ENCODE data around the gene EIF2B2. TPM values are rescaled to one million over a fixed set of nuclear protein-coding genes. Genes with fewer than 3 reads are reported as not detected.
A peak's percentile ranks its signal among the peaks of the same experiment; 100 is the strongest.

The EIF2B2 gene
- total and polyA plus RNA-seq, 3 experiments from 2014 or later = 28.3 to 66.7 (median 57.4) TPM

GRCh38 chr14:74959596-74960180, 43.0 kb upstream of the EIF2B2 start:
- no peak overlapping the region for H3K4me3 Mint-ChIP-seq
- H3K27me3 ChIP-seq (ENCODE audit: insufficient read depth, low read length, poor library complexity, severe bottlenecking) = peaks cover 10% of the 10 kb centered on the region
- DNase-seq = no peak
- ChIA-PET CTCF (interaction anchor here (1.1 to 1.8 kb wide), 3 partner anchors 9 to 129 kb away, joined by 3 to 5 read pairs (median 3); no protein-coding TSS in a partner anchor), POLR2A (no interaction called here)
- no peak overlapping the region for H3K27ac ChIP-seq (ENCODE audit: low read depth, low read length)
- peaks cover 13 to 19% of the 10 kb centered on the region in 2 donors for H3K27me3 Mint-ChIP-seq
- H3K4me1 ChIP-seq (ENCODE audit: insufficient read depth, low read length) = no peaks in the 10 kb centered on the region
- H3K9me3 Mint-ChIP-seq = no peaks in the 10 kb centered on the region
- H3K9me3 ChIP-seq (ENCODE audit: low read length) = no peaks in the 10 kb centered on the region
- H3K36me3 Mint-ChIP-seq = no peaks in the 10 kb centered on the region
- H3K27ac Mint-ChIP-seq = no peak overlapping the region
- no peak overlapping the region for H3K4me3 ChIP-seq (ENCODE audit: low read length)
- peaks cover 2 to 4% (median 3%) of the 10 kb centered on the region in 3 donors for H3K4me1 Mint-ChIP-seq
- H3K36me3 ChIP-seq (ENCODE audit: insufficient read depth, low read length) = no peaks in the 10 kb centered on the region

- POLR2A ChIA-PET = no interaction called here
- peaks cover 13 to 19% of the 10 kb centered on the region in 2 donors for H3K27me3 Mint-ChIP-seq
- no peaks in the 10 kb centered on the region for H3K9me3 Mint-ChIP-seq
- Histone ChIP-seq H3K4me3 (ENCODE audit: low read length) (no peak overlapping the region), H3K27me3 (ENCODE audit: insufficient read depth, low read length, poor library complexity, severe bottlenecking) (peaks cover 4% of the 10 kb centered on the region), H3K36me3 (ENCODE audit: insufficient read depth, low read length) (no peaks in the 10 kb centered on the region), H3K27ac (ENCODE audit: low read depth, low read length) (no peak overlapping the region), H3K4me1 (ENCODE audit: insufficient read depth, low read length) (no peaks in the 10 kb centered on the region), H3K9me3 (ENCODE audit: low read length) (no peaks in the 10 kb centered on the region)
- H3K4me3 Mint-ChIP-seq = no peak overlapping the region
- no peaks in the 10 kb centered on the region for H3K36me3 Mint-ChIP-seq
- DNase-seq = no peak
- H3K27ac Mint-ChIP-seq = no peak overlapping the region
- CTCF ChIA-PET = interaction anchor here (1.8 kb wide), 1 partner anchor 128 kb away, joined by 5 read pairs; no protein-coding TSS in a partner anchor
- H3K4me1 Mint-ChIP-seq = peaks cover 0 to 4% (median 2%) of the 10 kb centered on the region in 3 donors
Observed at GRCh38 chr14:74960736-74961135, 42.0 kb upstream of the EIF2B2 start.

GRCh38 chr14:74961238-74961911, 41.3 kb upstream of the EIF2B2 start:
- H3K27ac ChIP-seq (ENCODE audit: low read depth, low read length) = no peak overlapping the region
- H3K4me3 ChIP-seq (ENCODE audit: low read length) = no peak overlapping the region
- Mint-ChIP-seq H3K9me3 (no peaks in the 10 kb centered on the region), H3K27me3 (peaks cover 12 to 19% of the 10 kb centered on the region in 2 donors), H3K27ac (no peak overlapping the region), H3K4me3 (no peak overlapping the region), H3K36me3 (no peaks in the 10 kb centered on the region), H3K4me1 (peaks cover 0 to 2% (median 2%) of the 10 kb centered on the region in 3 donors)
- no peaks in the 10 kb centered on the region for H3K36me3 ChIP-seq (ENCODE audit: insufficient read depth, low read length)
- H3K9me3 ChIP-seq (ENCODE audit: low read length) = no peaks in the 10 kb centered on the region
- DNase-seq = no peak
- no peaks in the 10 kb centered on the region for H3K4me1 ChIP-seq (ENCODE audit: insufficient read depth, low read length)
- CTCF ChIA-PET = interaction anchor here (1.6 to 1.8 kb wide), 2 partner anchors 20 to 127 kb away, joined by 4 to 5 read pairs; no protein-coding TSS in a partner anchor
- H3K27me3 ChIP-seq (ENCODE audit: insufficient read depth, low read length, poor library complexity, severe bottlenecking) = no peaks in the 10 kb centered on the region
- POLR2A ChIA-PET = no interaction called here

GRCh38 chr14:74962046-74962445, 40.7 kb upstream of the EIF2B2 start:
- H3K4me1 ChIP-seq (ENCODE audit: insufficient read depth, low read length) = no peaks in the 10 kb centered on the region
- H3K36me3 ChIP-seq (ENCODE audit: insufficient read depth, low read length) = no peaks in the 10 kb centered on the region
- no peaks in the 10 kb centered on the region for H3K9me3 ChIP-seq (ENCODE audit: low read length)
- CTCF ChIA-PET = interaction anchor here (1.6 kb wide), 1 partner anchor 21 kb away, joined by 4 read pairs; no protein-coding TSS in a partner anchor
- no peak overlapping the region for H3K27ac Mint-ChIP-seq
- H3K27me3 ChIP-seq (ENCODE audit: insufficient read depth, low read length, poor library complexity, severe bottlenecking) = no peaks in the 10 kb centered on the region
- H3K9me3 Mint-ChIP-seq = no peaks in the 10 kb centered on the region
- H3K4me3 ChIP-seq (ENCODE audit: low read length) = no peak overlapping the region
- no peaks in the 10 kb centered on the region for H3K4me1 Mint-ChIP-seq
- no peak for DNase-seq
- no peak overlapping the region for H3K27ac ChIP-seq (ENCODE audit: low read depth, low read length)
- H3K4me3 Mint-ChIP-seq = no peak overlapping the region
- POLR2A ChIA-PET = no interaction called here
- no peaks in the 10 kb centered on the region for H3K36me3 Mint-ChIP-seq
- H3K27me3 Mint-ChIP-seq = peaks cover 11 to 17% of the 10 kb centered on the region in 2 donors

GRCh38 chr14:74962493-74962892, 40.2 kb upstream of the EIF2B2 start:
- no peak overlapping the region for H3K27ac ChIP-seq (ENCODE audit: low read depth, low read length)
- H3K27ac Mint-ChIP-seq = no peak overlapping the region
- no peak for DNase-seq
- no peaks in the 10 kb centered on the region for H3K9me3 Mint-ChIP-seq
- POLR2A ChIA-PET = no interaction called here
- CTCF ChIA-PET = interaction anchor here (1.6 kb wide), 1 partner anchor 21 kb away, joined by 4 read pairs; no protein-coding TSS in a partner anchor
- no peaks in the 10 kb centered on the region for H3K4me1 ChIP-seq (ENCODE audit: insufficient read depth, low read length)
- no peaks in the 10 kb centered on the region for H3K9me3 ChIP-seq (ENCODE audit: low read length)
- H3K4me1 Mint-ChIP-seq = no peaks in the 10 kb centered on the region
- H3K4me3 Mint-ChIP-seq = no peak overlapping the region
- no peak overlapping the region for H3K4me3 ChIP-seq (ENCODE audit: low read length)
- H3K36me3 Mint-ChIP-seq = no peaks in the 10 kb centered on the region
- no peaks in the 10 kb centered on the region for H3K36me3 ChIP-seq (ENCODE audit: insufficient read depth, low read length)
- H3K27me3 ChIP-seq (ENCODE audit: insufficient read depth, low read length, poor library complexity, severe bottlenecking) = no peaks in the 10 kb centered on the region
- peaks cover 9 to 16% of the 10 kb centered on the region in 2 donors for H3K27me3 Mint-ChIP-seq

- H3K9me3 Mint-ChIP-seq = no peaks in the 10 kb centered on the region
- ChIA-PET POLR2A (interaction anchor here (0.6 kb wide), 1 partner anchor 1166 kb away, joined by 3 read pairs; no protein-coding TSS in a partner anchor), CTCF (interaction anchor here (1.6 kb wide), 1 partner anchor 22 kb away, joined by 4 read pairs; no protein-coding TSS in a partner anchor)
- no peak for DNase-seq
- no peak overlapping the region for H3K27ac Mint-ChIP-seq
- H3K9me3 ChIP-seq (ENCODE audit: low read length) = no peaks in the 10 kb centered on the region
- H3K27me3 Mint-ChIP-seq = peaks cover 9 to 16% of the 10 kb centered on the region in 2 donors
- H3K4me3 ChIP-seq (ENCODE audit: low read length) = no peak overlapping the region
- H3K36me3 ChIP-seq (ENCODE audit: insufficient read depth, low read length) = no peaks in the 10 kb centered on the region
- no peaks in the 10 kb centered on the region for H3K27me3 ChIP-seq (ENCODE audit: insufficient read depth, low read length, poor library complexity, severe bottlenecking)
- no peak overlapping the region for H3K27ac ChIP-seq (ENCODE audit: low read depth, low read length)
- no peaks in the 10 kb centered on the region for H3K36me3 Mint-ChIP-seq
- H3K4me1 Mint-ChIP-seq = no peaks in the 10 kb centered on the region
- H3K4me1 ChIP-seq (ENCODE audit: insufficient read depth, low read length) = no peaks in the 10 kb centered on the region
- H3K4me3 Mint-ChIP-seq = no peak overlapping the region
Observed at GRCh38 chr14:74963178-74963704, 39.5 kb upstream of the EIF2B2 start.

- H3K36me3 ChIP-seq (ENCODE audit: insufficient read depth, low read length) = no peaks in the 10 kb centered on the region
- Mint-ChIP-seq H3K9me3 (no peaks in the 10 kb centered on the region), H3K4me3 (no peak overlapping the region), H3K36me3 (no peaks in the 10 kb centered on the region), H3K27me3 (peaks cover 9 to 16% of the 10 kb centered on the region in 2 donors), H3K4me1 (no peaks in the 10 kb centered on the region), H3K27ac (peak overlapping the region in 1 of 8 donors; percentile 96)
- ChIA-PET CTCF (no interaction called here), POLR2A (interaction anchor here (0.6 kb wide), 1 partner anchor 1166 kb away, joined by 3 read pairs; no protein-coding TSS in a partner anchor)
- H3K27ac ChIP-seq (ENCODE audit: low read depth, low read length) = no peak overlapping the region
- no peak for DNase-seq
- H3K4me3 ChIP-seq (ENCODE audit: low read length) = no peak overlapping the region
- no peaks in the 10 kb centered on the region for H3K9me3 ChIP-seq (ENCODE audit: low read length)
- no peaks in the 10 kb centered on the region for H3K4me1 ChIP-seq (ENCODE audit: insufficient read depth, low read length)
- no peaks in the 10 kb centered on the region for H3K27me3 ChIP-seq (ENCODE audit: insufficient read depth, low read length, poor library complexity, severe bottlenecking)
Observed at GRCh38 chr14:74963705-74964271, 38.9 kb upstream of the EIF2B2 start.

All from CD8-positive, alpha-beta memory T cell (primary cell).